ENCODE measurements around the gene PYROXD2. TPM values are rescaled to one million over a fixed set of nuclear protein-coding genes. Genes with fewer than 3 reads are reported as not detected.
A peak's percentile ranks its signal among the peaks of the same experiment; 100 is the strongest.

PYROXD2 gene
- total and polyA plus RNA-seq, 2 experiments from 2014 or later, result 12.1 to 13.8 TPM

- peak; percentile 17 for DNase-seq
Measured at GRCh38 chr10:98377001-98377400, 38.0 kb downstream of the PYROXD2 start.

GRCh38 chr10:98376485-98376884 lies 38.5 kb downstream of the PYROXD2 start:
- Histone ChIP-seq H3K79me2 (ENCODE audit: insufficient read depth) (no peaks in the 10 kb centered on the region), H3K9me3 (ENCODE audit: low read depth) (no peaks in the 10 kb centered on the region), H3K36me3 (ENCODE audit: low read depth) (no peaks in the 10 kb centered on the region), H3K9ac (no peak overlapping the region), H3K27me3 (replicated peaks; ENCODE audit: insufficient read depth) (no peaks in the 10 kb centered on the region), H3K4me2 (ENCODE audit: unreplicated experiment) (no peak overlapping the region), H3K9me2 (ENCODE audit: insufficient read depth) (no peaks in the 10 kb centered on the region), H3K4me3 (no peak overlapping the region), H3K27ac (no peak overlapping the region), H3F3A (ENCODE audit: insufficient read depth) (0 out of 2 replicates have a peak, but pooled peaks cover 6% of the 10 kb centered on the region), H2AFZ (no peak overlapping the region), H4K20me1 (ENCODE audit: insufficient read depth) (no peaks in the 10 kb centered on the region), H3K4me1 (ENCODE audit: insufficient read depth) (peaks cover 19% of the 10 kb centered on the region)
- WGBS, 2 experiments (ENCODE audit: low coverage in 1 of 2, low lambda C conversion rate in 2 of 2, missing lambda C conversion rate in 2 of 2), result 94 to 100% methylated on average over 1 of the region's 1 CpG
- in situ Hi-C loops (cut with MboI), result no loop called here
- TF ChIP-seq EZH2 (IDR thresholded peaks at IDR 0.05; ENCODE audit: insufficient read depth, poor library complexity, severe bottlenecking) (no peak), EZH2phosphoT487 (IDR thresholded peaks at IDR 0.05; ENCODE audit: insufficient read depth, low read depth) (no peak)
- DNase-seq, result no peak

More at GRCh38 chr10:98377001-98377400, 38.0 kb downstream of the PYROXD2 start:
- H3K9me2 ChIP-seq (ENCODE audit: insufficient read depth), result no peaks in the 10 kb centered on the region
- 80 to 91% methylated on average over 2 of the region's 2 CpGs for WGBS, 2 experiments (ENCODE audit: low coverage in 1 of 2, low lambda C conversion rate in 2 of 2, missing lambda C conversion rate in 2 of 2)
- 0 out of 2 replicates have a peak, but pooled peaks cover 6% of the 10 kb centered on the region for H3F3A ChIP-seq (ENCODE audit: insufficient read depth)
- in situ Hi-C loops (cut with MboI), result no loop called here
- H4K20me1 ChIP-seq (ENCODE audit: insufficient read depth), result no peaks in the 10 kb centered on the region
- no peaks in the 10 kb centered on the region for H3K79me2 ChIP-seq (ENCODE audit: insufficient read depth)
- no peak overlapping the region for H2AFZ ChIP-seq
- no peaks in the 10 kb centered on the region for H3K27me3 ChIP-seq (replicated peaks; ENCODE audit: insufficient read depth)
- TF ChIP-seq EZH2phosphoT487 (IDR thresholded peaks at IDR 0.05; ENCODE audit: insufficient read depth, low read depth) (no peak), EZH2 (IDR thresholded peaks at IDR 0.05; ENCODE audit: insufficient read depth, poor library complexity, severe bottlenecking) (no peak)
- peaks cover 19% of the 10 kb centered on the region for H3K4me1 ChIP-seq (ENCODE audit: insufficient read depth)
- no peak overlapping the region for H3K4me3 ChIP-seq
- no peak overlapping the region for H3K27ac ChIP-seq
- H3K9me3 ChIP-seq (ENCODE audit: low read depth), result no peaks in the 10 kb centered on the region
- no peak overlapping the region for H3K4me2 ChIP-seq (ENCODE audit: unreplicated experiment)
- H3K36me3 ChIP-seq (ENCODE audit: low read depth), result no peaks in the 10 kb centered on the region
- H3K9ac ChIP-seq, result no peak overlapping the region

- Histone ChIP-seq H3K9ac (peak overlapping the region; percentile 64; the same call in 1 of the 2 replicates), H3K4me2 (ENCODE audit: unreplicated experiment) (peak overlapping the region; percentile 94), H4K20me1 (ENCODE audit: insufficient read depth) (no peaks in the 10 kb centered on the region), H3K9me2 (ENCODE audit: insufficient read depth) (no peaks in the 10 kb centered on the region), H3K27ac (peak overlapping the region; percentile 76), H3K36me3 (ENCODE audit: low read depth) (no peaks in the 10 kb centered on the region), H3K9me3 (ENCODE audit: low read depth) (no peaks in the 10 kb centered on the region), H3K79me2 (ENCODE audit: insufficient read depth) (no peaks in the 10 kb centered on the region), H3K4me3 (peak overlapping the region; percentile 63), H3K27me3 (replicated peaks; ENCODE audit: insufficient read depth) (no peaks in the 10 kb centered on the region), H3K4me1 (ENCODE audit: insufficient read depth) (peaks cover 19% of the 10 kb centered on the region), H3F3A (ENCODE audit: insufficient read depth) (0 out of 2 replicates have a peak, but pooled peaks cover 6% of the 10 kb centered on the region), H2AFZ (peak overlapping the region; percentile 60)
- in situ Hi-C loops (cut with MboI), result no loop called here
- WGBS, 2 experiments (ENCODE audit: low coverage in 1 of 2, low lambda C conversion rate in 2 of 2, missing lambda C conversion rate in 2 of 2), result 27 to 28% methylated on average over 8 of the region's 8 CpGs
- TF ChIP-seq EZH2phosphoT487 (IDR thresholded peaks at IDR 0.05; ENCODE audit: insufficient read depth, low read depth) (no peak), EZH2 (IDR thresholded peaks at IDR 0.05; ENCODE audit: insufficient read depth, poor library complexity, severe bottlenecking) (no peak)
- DNase-seq, result peak; percentile 88
Measured at GRCh38 chr10:98374217-98374985, 40.6 kb downstream of the PYROXD2 start.

DNA sequence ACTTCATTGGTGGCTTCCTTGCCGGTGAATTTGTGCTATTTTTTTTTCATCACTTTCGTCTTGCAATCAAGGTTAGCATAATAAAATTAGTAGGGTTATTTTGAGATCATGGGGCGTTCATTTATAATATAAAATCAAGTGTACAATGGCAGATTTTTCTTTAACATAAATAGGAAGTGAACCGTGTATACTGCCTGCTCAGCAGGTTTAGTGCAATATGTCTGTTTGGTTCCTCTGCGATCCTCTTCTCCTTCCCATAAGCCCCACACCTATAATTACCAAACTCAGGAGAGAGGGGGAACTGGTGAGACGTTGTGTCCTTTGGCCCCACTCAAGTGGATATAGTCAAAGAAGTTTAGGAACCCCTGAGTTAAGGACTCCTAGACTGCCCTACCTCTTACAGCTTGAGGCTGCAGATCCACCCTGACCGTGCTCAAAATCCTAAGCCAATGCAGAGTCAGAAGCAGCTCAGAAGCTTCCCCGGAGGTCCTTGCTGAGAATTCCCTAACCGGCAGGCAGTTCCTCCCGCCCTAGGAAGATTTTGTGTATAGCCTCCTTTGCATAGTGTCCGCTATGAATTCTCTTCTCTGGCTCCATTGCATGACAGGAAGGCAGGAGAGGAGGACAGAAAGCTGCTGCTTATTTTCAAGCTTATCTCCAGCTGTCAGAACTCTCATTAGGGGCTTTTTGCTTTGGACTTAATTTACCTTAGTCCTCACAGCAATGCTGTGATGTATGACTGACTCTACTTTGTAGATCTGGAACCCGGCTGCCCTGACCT lies 41.5 kb downstream of the PYROXD2 start:
- in situ Hi-C loops (cut with MboI), result no loop called here
- peak overlapping the region; percentile 60; the same call in 1 of the 2 replicates for H2AFZ ChIP-seq
- H3K79me2 ChIP-seq (ENCODE audit: insufficient read depth), result no peaks in the 10 kb centered on the region
- no peak for TF ChIP-seq EZH2 (IDR thresholded peaks at IDR 0.05; ENCODE audit: insufficient read depth, poor library complexity, severe bottlenecking)
- no peak for TF ChIP-seq EZH2phosphoT487 (IDR thresholded peaks at IDR 0.05; ENCODE audit: insufficient read depth, low read depth)
- H3K9ac ChIP-seq, result no peak overlapping the region
- peak overlapping the region; percentile 94 for H3K4me2 ChIP-seq (ENCODE audit: unreplicated experiment)
- 83 to 84% methylated on average over 12 of the region's 12 CpGs for WGBS, 2 experiments (ENCODE audit: low coverage in 1 of 2, low lambda C conversion rate in 2 of 2, missing lambda C conversion rate in 2 of 2)
- H3K9me3 ChIP-seq (ENCODE audit: low read depth), result no peaks in the 10 kb centered on the region
- no peak overlapping the region for H3K27ac ChIP-seq
- H4K20me1 ChIP-seq (ENCODE audit: insufficient read depth), result no peaks in the 10 kb centered on the region
- H3K36me3 ChIP-seq (ENCODE audit: low read depth), result no peaks in the 10 kb centered on the region
- DNase-seq, result no peak
- peaks cover 12% of the 10 kb centered on the region for H3K4me1 ChIP-seq (ENCODE audit: insufficient read depth)
- H3K27me3 ChIP-seq (replicated peaks; ENCODE audit: insufficient read depth), result no peaks in the 10 kb centered on the region
- H3F3A ChIP-seq (ENCODE audit: insufficient read depth), result no peaks in the 10 kb centered on the region
- H3K9me2 ChIP-seq (ENCODE audit: insufficient read depth), result no peaks in the 10 kb centered on the region
- no peak overlapping the region for H3K4me3 ChIP-seq
